HUDEP-2 (cell line): ENCODE results near the gene BCAR3.
"Not testable (repeated sequence)": the region's sequence is repeated elsewhere in the genome, so short reads cannot be mapped to it uniquely, and the experiment has no call there.

Experiments
- DNase-seq, 76 experiments: peaks; one replicate each; lab custom pipeline; 2025; ENCODE audit not compliant: unreplicated experiment in 76 of 76; lab: John Stamatoyannopoulos, UW

BCAR3 gene

DNA sequence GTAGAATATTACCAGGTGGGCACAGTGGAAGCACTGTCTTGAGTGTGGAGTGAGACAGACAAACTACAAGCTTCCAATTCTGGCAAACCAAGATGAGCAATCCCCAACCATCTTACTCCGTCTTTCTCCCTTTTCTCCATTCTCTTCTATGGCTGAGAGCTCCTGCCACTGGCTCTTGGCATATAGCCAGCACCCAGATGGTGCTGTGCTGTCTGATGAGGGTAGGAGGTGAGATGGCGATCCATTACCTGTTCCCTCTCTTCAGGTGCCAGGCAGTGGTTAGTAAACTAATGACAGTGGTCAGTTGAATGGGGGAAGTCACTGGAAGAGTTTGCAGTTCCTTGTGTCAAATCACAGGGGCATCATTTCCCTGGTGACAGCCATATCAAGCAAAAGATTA, 125.3 kb downstream of the BCAR3 start:
- DNase-seq: no peak

DNA sequence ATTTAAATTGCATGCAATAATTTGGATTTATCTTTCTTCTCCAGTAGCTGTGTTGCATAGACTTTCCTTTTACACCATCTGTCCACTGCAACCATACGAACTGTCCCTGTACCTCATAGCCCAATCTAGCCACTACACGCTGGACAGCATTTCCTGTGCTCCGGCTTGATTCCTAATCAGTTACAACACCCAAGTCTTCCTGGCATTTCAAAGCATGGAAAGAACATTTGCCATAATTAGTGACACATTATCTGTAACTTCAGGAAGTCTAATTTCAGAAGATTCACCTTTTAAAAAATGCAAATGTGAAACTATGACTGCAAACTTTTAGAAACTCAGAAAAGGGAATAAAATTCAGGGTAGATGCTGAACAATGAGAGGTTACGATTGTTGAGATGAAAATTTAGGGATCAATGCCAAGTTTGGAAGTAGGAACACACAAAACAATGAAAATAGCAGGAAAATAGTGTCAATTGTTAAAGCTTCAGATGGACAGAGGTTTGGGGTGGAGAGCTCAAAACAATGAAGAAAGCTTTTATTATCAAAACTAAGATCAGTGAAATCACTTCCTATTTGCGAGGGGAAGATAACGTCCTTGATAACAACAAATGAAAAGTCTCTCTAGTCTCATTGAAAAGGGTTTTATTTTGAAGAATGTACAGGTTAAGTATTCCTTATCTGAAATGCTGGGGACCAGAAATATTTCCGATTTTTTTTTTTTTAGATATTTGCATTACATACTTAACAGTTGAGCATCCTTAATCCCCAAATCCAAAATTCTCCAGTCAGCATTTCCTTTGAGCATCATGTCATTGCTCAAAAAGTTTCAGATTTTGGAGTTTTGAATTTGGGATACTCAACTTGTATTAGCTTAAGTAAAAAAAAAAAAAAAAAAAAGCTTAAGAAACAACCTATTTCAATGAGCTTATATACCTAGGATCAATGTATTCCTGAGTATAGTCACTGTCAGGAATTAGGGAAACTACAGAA, 126.5 kb downstream of the BCAR3 start:
- no peak for DNase-seq

DNA sequence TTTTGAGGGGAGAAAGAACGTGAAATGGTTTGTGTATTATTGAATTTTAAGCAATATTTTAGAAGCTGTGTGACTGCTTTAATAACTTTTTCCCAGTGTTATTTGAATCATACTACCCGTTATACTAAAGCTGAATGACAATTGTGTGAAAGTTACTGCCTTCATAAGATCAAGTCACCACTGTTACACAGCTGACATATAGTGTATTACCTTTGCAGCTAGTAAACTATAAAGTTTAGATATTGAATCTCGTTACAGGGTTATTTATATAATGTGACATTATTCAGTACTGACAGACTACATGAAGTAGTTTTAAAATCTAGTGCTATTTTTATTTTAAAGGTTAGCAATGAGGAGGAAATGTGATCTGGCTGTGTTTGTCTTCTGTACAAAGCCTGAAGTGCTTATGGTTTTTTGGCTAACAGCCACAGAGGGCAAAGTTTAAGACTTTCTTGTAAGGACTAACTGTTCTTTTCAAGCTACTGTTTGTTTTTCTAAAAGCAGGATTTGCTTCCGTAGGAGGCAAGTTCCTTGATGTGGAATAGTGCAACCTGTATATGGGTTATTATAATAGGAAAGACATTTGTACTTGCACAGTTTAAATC, 127.6 kb downstream of the BCAR3 start:
- not testable (repeated sequence) for DNase-seq

DNA sequence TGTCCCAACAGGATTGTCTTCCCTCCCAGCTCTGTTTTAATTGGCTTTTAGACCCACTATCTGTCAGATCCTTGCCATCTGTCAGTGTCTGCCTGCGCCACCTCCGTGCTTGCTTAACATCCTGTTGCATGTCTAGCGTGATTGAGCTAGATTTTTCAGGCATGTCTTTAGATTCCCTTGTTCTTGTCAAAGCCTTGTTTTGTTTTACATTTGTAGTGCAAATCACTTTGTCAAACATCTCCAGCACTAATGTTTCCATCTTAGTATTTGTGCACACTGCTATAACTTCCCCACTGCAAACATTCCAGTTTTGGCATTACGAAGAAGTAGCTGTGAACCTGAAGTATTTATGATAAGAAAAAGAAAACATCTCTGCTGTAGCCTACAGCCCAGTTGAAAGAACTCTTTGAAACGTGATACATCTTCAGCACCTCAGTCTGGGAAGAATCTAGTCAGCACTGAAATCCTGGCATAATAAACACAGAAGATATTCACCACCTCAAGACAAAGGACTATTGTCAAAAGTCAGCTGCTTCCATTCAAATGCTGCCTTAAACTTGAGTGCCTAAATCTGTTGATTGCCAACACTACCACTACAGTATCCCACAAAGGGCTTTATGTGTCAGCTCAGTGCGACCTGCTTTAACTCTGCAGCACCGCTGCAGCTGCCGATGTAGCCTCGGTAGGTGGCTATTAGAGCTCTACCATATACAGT, 128.7 kb downstream of the BCAR3 start:
- no peak for DNase-seq

DNA sequence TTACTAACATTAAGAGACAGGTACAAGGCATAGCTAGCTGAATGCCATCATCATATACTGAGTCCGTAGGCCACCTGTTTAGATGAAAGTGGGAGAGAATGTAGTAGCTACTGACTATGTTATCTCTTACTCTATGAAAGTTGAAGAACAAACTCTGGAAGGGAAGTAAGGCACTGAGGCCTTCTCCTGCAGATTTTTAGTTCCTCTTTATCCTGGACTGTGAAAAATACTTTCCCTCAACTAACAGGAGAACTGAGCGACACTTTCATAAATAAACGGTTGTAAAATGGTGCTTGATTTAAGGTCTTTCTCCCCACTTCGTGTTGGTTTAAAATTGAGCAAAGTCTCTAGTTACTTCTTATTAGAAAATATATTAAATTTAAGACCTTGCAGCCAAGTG, 131.8 kb downstream of the BCAR3 start:
- no peak for DNase-seq

DNA sequence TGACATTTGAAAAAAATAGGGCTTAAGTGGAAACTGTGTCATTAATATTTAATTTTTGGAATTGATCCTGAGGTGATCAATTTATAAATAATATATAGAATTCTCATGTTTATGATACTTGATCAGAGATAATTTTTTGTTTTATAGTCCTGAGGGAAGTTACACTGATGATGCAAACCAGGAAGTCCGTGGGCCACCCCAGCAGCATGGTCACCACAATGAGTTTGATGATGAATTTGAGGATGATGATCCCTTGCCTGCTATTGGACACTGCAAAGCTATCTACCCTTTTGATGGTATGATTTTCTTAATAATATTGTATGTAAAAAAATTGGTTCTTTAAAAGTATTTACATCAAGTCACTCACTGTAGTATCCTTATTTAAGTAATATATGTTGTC, 132.5 kb downstream of the BCAR3 start:
- no peak for DNase-seq

DNA sequence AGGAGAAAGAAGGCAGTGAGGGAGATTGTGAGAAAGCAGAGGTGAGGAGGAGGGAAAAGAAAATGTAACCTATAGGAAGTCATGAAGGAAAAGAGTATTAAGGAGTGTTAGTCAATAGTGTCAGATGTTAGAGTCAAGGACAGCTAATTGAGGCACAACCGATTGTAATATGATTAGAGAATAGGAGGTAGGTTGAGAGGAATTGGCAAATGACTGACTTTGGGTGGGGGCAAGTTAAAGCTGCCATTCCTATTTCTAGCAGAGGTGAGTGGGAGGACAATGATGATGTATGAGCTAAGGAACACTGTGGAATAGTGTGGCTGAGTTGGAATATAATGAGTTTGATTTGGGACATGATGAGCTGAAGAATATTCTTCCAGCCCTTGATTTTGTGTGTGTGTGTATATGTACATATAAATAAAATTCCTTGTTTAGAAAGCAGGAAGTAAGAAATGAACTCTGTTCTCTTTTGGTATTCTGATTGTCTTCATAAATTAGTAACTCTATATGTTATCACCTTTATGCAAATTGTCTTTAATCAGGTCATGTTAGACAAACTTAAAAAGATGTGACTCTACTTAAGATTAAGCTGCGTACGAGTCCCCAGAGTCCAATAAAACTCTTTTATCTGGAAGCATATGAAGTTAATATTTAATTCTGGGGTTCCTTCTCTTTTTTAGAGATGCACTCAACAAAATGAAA, 135.3 kb downstream of the BCAR3 start:
- no peak for DNase-seq

DNA sequence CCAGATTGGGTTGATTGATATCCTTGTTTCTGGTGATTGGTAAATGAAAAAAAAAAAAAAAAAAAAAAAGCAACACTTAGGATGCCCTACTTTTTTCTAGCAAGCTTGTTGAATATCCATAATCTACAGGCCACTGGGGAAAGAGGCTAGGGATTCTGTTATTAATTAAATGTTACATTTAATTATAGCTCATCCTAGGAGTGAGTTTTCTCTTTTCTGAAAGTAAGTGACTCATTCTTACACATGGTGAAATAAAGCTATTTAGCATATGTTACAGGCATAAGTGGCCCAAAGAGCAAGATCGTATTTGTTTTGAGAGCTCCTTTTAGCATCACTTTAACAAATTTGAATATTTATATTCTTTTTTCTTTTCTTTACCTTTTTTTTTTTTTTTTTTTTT, 139.2 kb downstream of the BCAR3 start:
- DNase-seq: no peak

DNA sequence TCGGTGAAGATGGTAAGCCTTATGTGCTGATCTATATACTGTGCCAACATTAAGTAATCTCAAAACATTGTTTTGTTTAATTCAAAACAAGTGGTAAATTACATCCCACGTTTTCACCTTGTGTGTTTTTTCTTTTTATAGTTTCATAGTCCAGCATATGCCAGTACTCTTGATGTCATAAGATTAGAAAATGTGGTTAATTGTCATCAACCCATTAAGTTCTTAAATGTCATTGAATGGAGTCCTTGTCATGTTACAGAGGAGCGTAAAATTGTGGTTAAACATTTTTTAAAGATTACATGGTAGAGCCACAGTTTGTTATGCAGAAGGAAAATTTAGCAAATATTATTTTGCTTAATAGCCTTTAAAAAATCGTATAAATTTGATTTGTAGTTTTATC, 140.6 kb downstream of the BCAR3 start:
- DNase-seq: no peak

DNA sequence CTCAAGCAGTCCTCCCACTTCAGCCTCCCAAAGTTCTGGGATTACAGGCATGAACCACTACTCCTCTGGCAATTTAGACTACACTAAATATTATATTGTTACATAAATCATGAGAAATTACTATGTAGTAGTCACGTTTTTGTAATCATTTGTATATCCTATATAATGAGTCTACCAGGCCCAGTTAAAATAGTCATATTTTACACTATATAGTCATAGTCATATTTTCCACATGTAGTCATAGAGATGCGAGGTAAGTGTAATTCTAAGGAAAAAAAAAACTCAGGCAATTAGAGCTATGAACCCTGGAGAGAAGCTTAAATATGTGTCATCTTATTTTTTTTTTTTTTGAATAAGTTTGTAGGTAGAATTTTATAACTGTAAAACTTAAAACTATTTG, 143.7 kb downstream of the BCAR3 start:
- no peak for DNase-seq

DNA sequence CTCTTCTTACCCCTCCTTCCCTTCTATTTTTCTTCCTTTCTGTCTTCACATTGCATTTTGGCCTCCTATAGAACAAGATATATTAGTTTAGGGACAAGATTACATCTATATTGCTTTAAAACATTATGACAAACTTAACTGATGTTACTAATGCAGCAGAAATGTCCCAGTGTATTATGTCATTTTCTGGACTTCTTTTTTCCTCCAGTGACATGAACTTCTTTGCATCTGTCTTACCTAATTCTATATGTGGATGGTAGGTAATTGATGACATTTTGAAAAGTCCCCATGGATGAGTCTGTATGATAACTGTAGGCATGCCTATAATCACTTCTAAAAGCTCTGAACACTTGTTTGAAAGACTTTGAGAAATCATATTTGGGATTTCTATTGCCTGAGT, 144.2 kb downstream of the BCAR3 start:
- DNase-seq: no peak

DNA sequence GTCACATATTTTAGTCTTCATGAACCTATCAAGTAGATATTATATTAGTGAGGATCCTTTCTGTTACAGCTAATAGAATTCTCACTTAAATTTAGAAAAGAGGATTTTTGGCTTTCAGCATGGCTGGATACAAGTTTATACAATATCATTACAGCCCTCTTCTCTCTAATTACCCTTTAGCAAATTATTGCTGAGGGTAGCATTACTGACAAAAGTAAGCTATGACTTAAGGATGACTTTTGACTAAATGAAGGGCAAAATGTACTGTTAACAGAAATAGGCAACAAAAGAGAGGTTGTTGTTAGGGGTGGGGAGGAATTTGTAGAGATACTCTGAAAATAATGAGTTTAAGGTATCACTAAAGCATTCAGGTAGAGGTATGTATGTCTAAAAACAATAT, 148.0 kb downstream of the BCAR3 start:
- no peak for DNase-seq

DNA sequence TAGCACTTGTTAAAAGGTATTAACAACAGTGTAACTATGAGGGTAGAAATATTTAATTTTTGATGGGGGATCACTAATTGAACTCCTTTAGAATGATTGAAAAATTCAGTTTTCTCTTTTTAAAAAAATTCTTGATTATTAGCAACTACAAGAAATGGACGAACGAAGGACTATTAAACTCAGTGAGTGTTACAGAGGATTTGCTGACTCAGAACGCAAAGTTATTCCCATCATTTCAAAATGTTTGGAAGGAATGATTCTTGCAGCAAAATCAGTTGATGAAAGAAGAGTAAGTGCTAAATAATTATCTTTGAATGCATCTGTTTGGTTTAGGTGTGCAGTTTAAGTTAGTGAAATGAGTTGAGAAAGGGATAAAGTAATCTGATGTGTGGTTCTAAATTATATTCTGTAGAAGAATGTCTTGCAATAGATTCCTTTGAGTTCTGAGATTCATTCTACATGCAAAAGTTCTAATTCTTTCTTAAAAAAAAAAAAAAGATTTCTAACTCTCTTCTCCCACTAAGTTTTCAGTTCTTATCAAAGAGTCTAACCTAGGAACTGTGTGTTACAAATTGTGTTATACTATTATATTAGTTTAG, 148.8 kb downstream of the BCAR3 start:
- no peak for DNase-seq

DNA sequence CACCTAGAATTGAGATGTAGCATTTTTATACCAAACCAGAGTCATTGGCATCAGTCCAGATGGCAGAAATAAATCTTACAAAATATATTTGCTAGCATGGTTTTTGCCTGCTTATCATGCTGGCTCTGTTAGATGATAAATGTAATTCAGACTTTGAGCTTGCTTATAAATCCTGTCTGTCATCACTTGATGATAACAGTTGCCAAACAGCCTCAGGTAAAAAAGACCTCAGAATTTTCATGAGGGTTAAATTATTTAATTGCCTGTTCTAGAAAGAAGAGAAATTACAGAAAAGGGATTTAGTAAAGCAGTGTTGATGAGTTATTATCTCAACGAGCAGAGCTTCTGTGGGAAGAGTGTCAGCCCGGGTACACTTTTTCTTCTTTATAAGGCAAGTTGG, 150.4 kb downstream of the BCAR3 start:
- DNase-seq: no peak

DNA sequence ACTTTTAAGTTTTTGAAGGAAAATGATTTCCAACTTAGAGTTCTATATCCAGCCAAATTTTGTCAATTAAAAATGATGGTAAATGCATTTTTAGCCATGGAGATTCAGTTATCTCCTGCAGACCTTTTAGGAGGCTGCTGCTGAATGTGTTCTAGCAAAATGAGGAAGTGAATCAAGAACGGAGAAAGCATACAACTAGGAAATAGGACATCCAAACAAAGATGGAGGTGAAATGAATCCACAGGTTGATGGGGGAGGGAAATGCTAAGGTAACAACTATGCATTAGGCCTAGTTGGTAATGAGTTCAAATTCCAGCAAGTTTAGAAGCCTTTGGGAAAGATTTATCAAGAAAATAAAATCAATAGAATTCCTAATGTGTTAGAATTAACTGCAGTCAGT, 153.2 kb downstream of the BCAR3 start:
- DNase-seq: no peak

DNA sequence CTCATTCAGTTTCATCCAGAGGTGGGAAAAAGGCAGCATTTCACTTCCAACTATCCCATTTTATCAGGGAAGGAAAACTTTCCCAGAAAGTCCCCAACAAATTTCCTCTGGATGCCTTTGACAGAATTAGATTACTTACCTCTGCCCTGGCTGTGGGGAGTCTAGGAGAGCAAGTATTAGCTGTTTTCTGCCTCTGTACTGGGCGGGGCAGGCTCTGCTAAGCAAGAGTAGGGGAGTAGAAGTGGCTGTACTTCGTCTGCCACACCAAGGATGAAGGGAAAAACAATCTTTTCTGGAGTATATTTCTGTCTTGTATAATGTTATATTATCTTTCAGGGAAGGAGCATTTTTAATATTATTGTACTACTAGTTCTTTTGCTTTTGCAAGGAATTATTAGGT, 155.2 kb downstream of the BCAR3 start:
- DNase-seq: peak in 1 of 76 experiments; percentile 1

DNA sequence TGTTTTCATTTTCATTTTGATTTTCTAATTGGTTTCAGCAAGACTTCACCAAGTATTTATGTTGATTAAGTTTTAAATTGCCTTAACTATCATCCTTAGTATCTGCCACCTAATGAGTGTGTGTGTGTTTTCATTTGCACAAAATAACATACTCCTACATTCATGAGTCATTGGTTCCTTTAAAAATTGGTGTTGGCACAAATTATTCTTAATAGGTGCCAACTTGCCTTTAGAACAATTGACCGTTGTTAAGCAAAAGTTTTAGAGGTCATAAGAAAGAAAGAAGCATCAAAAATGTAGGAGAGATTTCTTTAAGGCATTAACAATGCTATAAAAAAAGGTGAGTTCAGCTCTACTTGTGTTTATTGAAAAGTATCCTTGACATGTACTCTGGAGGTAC, 156.2 kb downstream of the BCAR3 start:
- DNase-seq: no peak

DNA sequence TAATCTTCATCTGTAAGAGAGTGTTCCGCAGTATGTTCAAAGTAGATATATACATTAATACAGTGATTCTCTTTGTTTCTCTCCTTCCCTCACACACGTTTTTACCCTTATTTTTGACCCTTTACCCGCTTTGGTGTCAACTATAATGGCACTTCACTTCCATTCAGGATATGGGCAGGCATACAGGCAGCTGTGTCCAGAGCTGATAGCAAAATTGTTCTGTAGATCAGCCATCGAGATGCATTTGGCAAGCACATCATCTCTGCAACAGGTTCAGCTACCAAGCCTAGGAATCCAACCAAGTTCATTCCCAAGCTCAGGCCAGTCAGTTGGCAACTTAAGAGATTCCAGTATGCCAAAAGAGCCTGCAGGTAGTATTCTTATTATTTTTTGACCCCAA, 158.9 kb downstream of the BCAR3 start:
- no peak for DNase-seq

DNA sequence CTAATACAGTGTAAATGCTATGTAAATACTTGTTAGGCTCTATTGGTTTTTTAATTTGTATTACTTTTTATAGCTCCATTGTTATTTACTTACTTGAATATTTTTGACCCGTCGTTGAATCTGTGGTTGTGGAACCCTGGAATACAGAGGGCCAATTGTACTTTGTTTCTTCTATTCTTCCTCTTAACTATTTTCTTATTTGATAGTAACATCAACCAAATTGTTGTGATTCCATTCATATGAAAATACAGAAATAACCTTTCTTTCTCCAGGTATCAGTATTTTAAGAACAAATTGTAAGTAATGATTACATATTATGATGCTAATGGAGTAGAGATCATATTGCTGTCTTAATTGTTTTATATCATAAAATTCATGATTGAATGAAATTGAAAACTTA, 160.0 kb downstream of the BCAR3 start:
- no peak for DNase-seq

DNA sequence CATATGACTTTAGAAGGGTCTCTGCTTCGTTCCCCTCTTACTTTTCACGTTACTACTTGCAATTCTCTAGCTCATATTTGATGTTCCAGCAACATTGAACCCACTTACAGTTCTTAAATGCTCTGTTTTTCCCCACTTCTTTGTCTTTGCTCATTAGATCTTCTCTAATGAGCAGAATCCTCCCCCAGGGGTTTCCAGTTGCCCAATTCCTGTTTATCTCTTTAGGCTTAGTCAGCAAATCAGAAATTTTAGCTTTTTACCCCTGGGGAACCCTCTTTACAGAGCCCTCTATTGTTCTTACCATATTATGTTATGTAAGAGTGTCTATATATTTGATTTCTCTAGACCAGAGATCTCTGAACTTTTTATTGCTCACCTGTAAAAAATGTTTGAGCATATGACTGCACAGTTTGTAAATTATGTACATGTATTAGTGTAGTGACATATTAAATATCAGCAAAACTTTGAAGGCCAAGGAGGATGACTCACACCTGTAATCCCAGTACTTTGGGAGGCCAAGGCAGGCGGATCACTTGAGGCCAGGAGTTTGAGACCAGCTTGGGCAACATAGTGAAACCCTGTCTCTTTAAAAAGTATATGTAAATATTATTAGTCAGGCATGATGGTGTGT, 162.3 kb downstream of the BCAR3 start:
- DNase-seq: no peak
